GM21526 (cell line): ENCODE measurements around the gene HYDIN.

ENCODE experiments used
- ATAC-seq: cut with Tn5 transposase; IDR thresholded peaks from one replicate; pipeline ENCODE4 v1.9.1; 2021; ENCODE audit warnings: moderate library complexity; ENCODE audit not compliant: unreplicated experiment, low FRiP score

HYDIN gene

DNA sequence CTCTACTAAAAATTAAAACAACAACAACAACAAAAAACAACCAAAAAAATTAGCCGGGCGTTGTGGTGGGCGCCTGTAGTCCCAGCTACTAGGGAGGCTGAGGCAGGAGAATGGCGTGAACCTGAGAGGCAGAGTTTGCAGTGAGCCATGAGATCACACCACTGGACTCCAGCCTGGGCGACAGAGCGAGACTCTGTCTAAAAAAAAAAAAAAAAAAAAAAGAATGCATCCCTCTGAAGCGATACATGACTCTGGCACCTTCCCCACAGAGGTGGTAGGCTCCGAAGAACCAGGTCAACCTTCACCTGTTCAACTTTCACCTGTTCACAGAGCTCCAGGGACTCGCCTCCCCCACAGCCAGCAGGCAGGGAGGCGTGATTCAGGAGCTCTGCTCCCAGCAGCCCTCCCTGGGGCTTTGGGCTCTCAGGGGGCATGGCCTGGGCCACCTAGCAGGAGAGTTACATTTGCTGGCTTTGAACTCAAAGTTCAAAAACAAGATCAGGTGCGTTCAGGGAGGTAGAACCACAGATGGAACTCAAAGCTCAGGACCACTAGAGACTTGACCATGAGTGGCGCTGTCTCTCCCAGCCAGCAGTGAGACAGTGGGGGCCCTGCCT, 435.1 kb downstream of the HYDIN start:
- no peak for ATAC-seq

GRCh38 chr16:70793851-70794502, 436.5 kb downstream of the HYDIN start:
- peak; percentile 45 for ATAC-seq

DNA sequence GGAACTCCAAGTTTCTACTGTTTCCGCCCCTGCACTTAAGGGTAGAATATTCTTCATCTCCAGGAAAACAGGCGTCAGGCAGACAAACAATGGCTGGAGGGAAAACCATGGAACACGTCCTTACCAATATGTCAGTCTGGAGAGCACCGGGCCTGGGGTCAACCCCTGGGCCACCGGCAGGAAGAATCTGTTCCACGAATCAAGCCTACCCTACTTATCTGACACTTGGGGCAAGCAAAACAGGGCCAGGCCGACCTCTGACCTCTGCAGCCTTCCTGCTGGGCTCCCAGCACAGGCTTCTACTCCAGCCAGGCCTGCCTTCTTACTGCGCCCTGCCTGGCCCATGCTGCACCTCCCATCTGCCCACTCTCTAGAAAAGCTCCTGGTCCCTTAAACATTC, 439.7 kb downstream of the HYDIN start:
- ATAC-seq: no peak

- ATAC-seq: no peak
Observed at GRCh38 chr16:70789595-70790447, 440.7 kb downstream of the HYDIN start.

DNA sequence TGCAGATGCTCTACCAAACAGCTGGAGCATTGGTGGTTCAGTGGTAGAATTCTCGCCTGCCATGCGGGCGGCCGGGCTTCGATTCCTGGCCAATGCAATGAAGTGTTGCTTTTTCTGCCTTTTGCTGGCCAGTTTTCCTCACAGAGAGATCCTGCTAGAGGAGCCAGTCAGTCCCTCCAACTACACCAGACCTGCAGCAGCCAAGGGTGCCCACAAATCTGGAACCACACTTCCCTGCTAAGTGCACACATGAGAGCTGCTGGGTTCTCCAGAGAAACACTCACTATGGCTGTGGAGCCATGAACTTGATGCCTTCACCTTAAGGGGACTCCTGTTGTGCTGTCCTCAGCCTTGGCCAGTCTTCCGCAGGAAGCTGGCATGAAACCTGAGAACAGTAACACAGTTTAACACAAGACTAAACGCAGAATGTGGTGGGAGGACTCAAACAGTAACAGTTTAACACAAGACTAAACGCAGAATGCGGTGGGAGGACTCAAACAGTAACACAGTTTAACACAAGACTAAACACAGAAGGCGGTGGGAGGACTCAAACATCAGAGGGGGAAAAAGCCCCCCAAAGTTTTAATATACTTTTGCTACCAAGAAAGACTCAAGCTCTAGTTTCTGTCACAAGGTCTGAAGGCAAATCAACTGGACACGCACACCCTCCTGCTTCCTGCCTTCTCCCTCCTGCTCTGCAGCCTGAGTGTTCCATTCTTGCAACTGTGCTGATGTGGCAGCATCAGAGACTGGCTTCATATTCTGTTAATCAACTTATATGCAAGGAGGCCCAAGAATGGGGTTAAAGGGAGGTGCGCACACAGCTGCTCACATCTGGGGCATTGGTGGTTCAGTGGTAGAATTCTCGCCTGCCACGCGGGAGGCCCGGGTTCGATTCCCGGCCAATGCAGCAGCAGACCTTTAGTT, 441.6 kb downstream of the HYDIN start:
- no peak for ATAC-seq

DNA sequence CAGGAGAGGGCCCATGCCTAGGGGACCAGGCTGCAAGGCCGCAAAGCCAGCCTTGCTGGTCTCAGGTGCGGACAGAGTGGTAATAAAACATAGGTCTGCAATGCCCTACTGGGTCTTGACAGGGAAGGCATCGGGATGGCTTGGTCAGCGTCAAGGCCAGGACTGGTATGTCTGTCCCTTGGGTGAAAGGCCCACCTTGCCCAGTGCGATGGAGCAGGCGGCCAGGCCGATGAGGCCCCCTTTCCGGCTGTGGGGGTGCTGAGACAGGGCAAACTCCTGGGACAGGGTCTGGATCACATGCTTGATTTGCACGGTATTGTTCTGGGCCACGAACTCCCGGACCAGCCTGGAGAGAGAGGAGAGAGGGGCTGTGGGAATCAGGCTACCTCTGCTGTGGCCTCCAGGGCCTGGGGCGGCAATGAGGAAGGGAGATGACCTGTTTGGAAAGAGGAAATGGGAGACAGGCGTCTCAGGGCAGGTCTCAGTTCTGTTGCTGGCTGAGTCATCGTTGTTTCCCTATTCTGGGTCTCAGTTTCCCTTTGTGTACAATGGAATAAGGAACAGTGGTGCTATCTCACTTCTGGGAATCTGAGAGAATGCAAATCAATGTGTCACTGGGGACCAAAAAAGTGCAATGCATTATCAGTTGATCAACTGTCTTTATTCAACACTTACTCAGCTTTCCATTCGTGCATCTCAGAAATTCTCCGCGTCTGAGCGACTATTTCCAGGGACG, 444.3 kb downstream of the HYDIN start:
- ATAC-seq: no peak

DNA sequence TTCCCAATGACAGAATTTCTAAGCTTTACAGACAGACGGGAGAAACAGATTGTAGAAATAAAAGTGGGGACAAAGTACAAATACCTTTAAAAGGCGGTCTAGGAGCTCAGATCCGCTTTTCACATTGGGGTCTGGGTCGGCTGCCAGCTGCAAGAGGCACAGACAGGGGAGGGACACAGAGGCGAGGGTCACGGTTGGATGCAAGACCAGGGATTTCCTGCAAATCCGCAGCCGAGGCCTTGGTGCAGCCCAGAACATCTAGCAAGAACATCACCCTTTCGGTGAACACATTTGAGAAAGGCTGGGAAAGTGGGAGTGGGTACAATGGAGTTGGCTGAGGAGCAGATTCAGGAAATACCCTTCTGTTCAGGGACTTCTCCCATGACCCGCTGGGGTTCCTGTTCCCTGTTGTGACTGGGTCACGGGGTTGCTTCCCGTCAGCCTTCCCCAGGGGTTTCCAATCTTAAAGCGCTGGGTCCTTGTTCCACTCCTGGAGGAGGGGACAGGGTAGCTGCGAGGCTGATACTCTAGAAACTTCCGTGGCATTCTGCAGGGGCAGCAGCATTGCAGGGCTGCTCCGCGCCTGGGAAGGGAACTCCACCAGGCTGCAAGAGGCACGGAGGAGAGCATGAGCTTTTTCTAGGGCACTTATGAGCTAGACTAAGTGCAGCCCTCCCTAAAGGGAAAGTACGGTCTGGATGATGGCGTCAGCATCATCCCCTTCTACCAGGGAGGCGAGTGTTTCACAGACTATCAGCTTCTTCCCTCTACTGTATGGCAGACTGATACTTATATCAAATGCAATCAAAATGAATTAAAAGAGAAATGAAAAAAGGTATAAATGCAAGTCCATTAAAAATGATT, 445.6 kb downstream of the HYDIN start:
- no peak for ATAC-seq

GRCh38 chr16:70782237-70782636, 448.3 kb downstream of the HYDIN start:
- no peak for ATAC-seq

DNA sequence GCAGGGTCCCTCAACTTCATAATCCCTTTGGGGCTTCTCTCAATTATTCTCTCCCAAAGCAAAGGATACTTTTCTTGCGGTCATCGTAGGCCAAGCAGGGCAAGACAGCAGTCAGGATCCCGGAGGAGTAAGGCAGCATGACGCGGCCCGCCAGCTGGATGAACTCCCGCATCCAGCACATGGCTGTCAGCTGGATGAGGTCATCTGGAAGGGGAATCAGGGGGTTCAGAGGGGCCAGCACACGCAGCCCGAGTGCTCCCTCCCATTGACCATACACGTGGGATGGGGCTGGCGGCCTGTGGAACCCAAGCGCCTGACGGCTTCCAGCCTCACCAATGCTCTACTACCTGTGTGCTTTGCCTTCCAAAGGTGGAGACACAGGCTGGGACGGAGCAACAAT, 448.7 kb downstream of the HYDIN start:
- no peak for ATAC-seq

DNA sequence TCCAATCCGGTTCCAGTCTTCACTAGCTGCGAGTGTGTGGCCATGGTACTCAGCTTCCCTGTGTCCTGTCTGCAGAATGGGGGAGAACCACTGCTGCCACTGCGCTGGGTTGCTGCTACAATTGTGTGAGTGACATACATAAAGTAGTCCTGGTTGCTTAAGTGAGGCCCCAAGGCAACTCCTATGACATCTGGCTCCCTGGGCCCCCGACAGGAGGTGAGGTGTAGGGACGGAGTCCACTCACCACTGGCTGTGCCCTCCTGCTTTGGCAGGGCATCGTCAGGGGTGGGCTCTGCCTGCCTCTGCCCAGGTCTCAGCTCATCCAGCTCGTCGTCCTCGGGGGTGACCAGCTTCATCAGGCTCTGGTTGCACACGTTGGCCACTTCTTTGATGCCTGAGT, 450.0 kb downstream of the HYDIN start:
- no peak for ATAC-seq

GRCh38 chr16:70779361-70779760, 451.2 kb downstream of the HYDIN start:
- no peak for ATAC-seq

DNA sequence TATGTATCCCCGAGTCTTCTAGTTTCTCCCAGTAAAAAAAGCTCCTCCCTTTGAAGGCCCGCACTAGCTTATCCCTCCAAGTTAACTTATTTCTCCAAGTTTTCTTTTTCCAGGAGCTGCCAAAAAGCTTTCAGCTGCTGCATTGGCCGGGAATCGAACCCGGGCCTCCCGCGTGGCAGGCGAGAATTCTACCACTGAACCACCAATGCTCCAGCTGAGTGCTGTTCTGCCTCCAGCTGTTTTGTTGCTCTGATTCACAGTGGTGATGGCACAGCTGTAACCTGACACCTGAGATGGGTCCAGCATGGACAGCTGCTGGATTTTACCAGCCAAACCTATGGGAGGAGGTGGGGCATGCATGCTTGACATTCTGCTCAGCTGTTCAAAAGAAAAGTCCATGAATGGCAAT, 451.6 kb downstream of the HYDIN start:
- ATAC-seq: no peak

DNA sequence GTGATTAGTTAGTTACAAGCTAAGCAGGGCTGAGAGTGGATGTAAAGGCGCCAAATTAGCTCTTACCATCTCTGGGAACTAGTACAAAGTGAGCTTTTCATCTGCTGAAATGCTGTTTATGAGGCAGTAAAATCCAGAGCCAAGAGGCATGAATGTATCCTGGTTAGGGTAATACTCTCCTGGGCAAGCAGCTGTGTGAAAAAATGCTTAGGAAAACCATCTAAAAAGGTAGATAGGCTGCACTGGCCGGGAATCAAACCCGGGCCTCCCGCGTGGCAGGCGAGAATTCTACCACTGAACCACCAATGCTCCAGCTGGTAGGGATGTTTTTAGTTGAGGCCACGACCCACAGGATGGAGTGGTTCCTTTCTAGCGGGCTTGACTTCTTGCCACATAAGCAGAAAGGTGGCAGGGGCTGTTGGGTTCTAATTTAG, 452.5 kb downstream of the HYDIN start:
- ATAC-seq: no peak

GRCh38 chr16:70777496-70777895, 453.0 kb downstream of the HYDIN start:
- no peak for ATAC-seq

DNA sequence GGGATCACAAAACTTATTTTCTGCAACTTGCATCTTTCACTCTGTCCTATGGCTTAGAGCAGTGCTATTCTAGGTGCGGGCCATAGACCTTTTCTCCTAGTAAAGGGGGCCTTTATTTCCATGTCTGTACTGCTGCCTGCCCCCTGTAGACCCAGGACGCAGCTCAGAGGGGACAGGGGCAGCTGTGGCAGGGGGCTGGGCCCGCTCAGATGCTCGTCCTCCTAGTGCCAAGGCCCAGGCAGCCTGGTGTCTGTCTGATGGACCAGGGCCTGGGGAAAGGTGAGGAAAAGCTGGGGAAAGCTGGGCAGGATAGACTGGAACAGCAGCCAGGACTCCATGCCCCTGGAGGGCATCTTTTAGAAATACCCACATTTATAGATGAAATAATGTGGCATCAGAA, 455.1 kb downstream of the HYDIN start:
- ATAC-seq: no peak

GRCh38 chr16:70774261-70774660, 456.3 kb downstream of the HYDIN start:
- ATAC-seq: no peak

GRCh38 chr16:70772493-70772892, 458.0 kb downstream of the HYDIN start:
- no peak for ATAC-seq

DNA sequence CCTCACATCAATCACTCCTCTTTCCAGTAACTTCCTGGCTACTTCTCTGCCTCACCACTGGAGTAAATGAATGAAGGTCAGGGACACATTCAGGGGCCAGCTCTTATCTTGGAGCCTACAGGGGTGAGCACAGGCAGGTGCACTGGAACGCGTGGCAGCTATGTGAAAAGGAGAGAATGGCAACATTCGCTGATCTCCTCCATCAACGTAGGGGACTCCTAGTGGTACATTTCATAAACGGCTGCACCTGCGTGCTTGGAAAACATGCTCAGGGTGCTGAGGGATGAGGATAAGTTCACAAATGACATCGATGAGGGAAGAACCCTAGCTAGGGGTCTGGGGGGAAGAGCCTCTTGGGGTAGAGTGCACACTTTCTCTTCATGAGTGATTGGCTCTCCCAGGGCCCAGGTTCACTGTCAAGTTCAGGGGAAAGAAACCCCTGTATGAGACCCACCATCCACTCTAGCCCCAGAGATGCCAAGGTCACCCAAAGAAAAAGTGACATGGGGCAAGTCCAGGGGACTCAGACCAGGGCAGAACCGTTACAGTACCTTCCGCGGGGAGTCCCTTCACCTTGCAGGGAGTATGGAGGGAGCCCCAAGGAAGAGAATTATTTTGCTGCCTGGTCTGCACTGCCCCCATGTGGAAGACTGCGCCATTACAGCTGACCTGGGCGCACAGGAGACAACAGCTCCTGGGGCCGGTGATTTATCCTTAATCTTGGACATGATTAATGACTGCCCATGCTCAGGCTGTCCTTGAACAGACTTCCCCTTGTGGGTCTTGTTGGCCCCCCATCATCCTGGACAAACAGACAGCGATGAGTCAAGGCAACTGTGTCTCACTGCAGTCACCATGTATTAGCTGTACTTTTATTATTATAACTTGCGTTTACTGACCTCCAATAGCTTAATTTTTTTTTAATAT, 459.6 kb downstream of the HYDIN start:
- ATAC-seq: no peak
